Subcutaneous abdominal adipose tissue (tissue), 5 donors: ENCODE results near the gene PLCB2.

Experiments used
- H3K27ac ChIP-seq: one replicate; pipeline ENCODE4 v1.7.0; 2013; ENCODE audit warnings: low read depth, mild to moderate bottlenecking, inconsistent platforms, low read length, moderate library complexity
- H3K27me3 ChIP-seq, 5 donors: one replicate each; pipeline ENCODE4 v1.7.0; 2013; ENCODE audit warnings: low read length in 5 of 5, inconsistent platforms in 1 of 5; ENCODE audit not compliant: control insufficient read depth in 5 of 5, insufficient read depth in 4 of 5
- H3K36me3 ChIP-seq, 5 donors: one replicate each; pipeline ENCODE4 v1.7.0; 2013; ENCODE audit warnings: low read length in 5 of 5; ENCODE audit not compliant: control insufficient read depth in 5 of 5, insufficient read depth in 5 of 5
- H3K4me1 ChIP-seq, 5 donors: one replicate each; pipeline ENCODE4 v1.7.0; 2013; ENCODE audit warnings: low read length in 5 of 5, mild to moderate bottlenecking in 3 of 5, moderate library complexity in 1 of 5; ENCODE audit not compliant: control insufficient read depth in 5 of 5, insufficient read depth in 5 of 5
- H3K4me3 ChIP-seq, 5 donors: one replicate each; pipeline ENCODE4 v1.7.0; 2013; ENCODE audit warnings: low read length in 5 of 5, low read depth in 1 of 5
- H3K9ac ChIP-seq, 5 donors: one replicate each; pipeline ENCODE4 v1.7.0; 2013; ENCODE audit warnings: low read length in 5 of 5, mild to moderate bottlenecking in 4 of 5, moderate library complexity in 3 of 5
- H3K9me3 ChIP-seq, 5 donors: one replicate each; pipeline ENCODE4 v1.7.0; 2013; ENCODE audit warnings: low read length in 5 of 5; ENCODE audit not compliant: control insufficient read depth in 5 of 5
- donor health status: healthy.
- donor health status: healthy.
- donor health status: healthy.
- donor health status: healthy.
- donor health status: healthy.

Gene PLCB2

DNA sequence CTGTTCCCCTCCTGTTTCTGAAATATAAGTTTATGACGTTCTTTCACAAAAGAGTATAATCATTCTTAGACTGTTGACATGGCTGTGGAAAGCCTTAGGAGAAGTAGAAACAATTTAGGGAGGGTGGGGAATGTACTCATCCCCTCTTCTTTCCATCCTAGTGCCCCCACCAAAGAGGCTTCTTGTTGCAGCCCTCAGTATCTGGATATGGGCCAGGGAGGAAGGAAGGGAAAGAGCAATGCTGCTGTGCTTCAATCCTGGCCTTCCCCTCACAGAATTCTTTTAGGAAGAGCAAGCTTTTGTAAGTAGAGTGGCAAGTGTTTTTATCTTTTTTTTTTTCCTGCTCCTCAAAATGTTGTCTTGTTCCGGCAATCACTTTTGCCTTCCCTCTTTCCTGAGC lies 17.5 kb upstream of the PLCB2 start:
- no peak overlapping the region for H3K27ac ChIP-seq
- peak overlapping the region; percentile 46 to 80 (median 64) for H3K4me3 ChIP-seq
- peak overlapping the region in 2 of 5 donors; percentile 39 to 41 for H3K9ac ChIP-seq
- H3K9me3 ChIP-seq: no peaks in the 10 kb centered on the region
- no peaks in the 10 kb centered on the region for H3K27me3 ChIP-seq
- H3K36me3 ChIP-seq: no peaks in the 10 kb centered on the region
- H3K4me1 ChIP-seq: peaks cover 0 to 48% (median 24%) of the 10 kb centered on the region in 5 donors

GRCh38 chr15:40323953-40324937 lies 16.5 kb upstream of the PLCB2 start:
- Histone ChIP-seq H3K4me1 (peaks cover 0 to 45% (median 24%) of the 10 kb centered on the region in 5 donors), H3K4me3 (peak overlapping the region; percentile 46 to 80 (median 64)), H3K36me3 (no peaks in the 10 kb centered on the region), H3K9ac (peak overlapping the region; percentile 11 to 75 (median 57)), H3K27ac (no peak overlapping the region), H3K27me3 (no peaks in the 10 kb centered on the region), H3K9me3 (no peaks in the 10 kb centered on the region)

DNA sequence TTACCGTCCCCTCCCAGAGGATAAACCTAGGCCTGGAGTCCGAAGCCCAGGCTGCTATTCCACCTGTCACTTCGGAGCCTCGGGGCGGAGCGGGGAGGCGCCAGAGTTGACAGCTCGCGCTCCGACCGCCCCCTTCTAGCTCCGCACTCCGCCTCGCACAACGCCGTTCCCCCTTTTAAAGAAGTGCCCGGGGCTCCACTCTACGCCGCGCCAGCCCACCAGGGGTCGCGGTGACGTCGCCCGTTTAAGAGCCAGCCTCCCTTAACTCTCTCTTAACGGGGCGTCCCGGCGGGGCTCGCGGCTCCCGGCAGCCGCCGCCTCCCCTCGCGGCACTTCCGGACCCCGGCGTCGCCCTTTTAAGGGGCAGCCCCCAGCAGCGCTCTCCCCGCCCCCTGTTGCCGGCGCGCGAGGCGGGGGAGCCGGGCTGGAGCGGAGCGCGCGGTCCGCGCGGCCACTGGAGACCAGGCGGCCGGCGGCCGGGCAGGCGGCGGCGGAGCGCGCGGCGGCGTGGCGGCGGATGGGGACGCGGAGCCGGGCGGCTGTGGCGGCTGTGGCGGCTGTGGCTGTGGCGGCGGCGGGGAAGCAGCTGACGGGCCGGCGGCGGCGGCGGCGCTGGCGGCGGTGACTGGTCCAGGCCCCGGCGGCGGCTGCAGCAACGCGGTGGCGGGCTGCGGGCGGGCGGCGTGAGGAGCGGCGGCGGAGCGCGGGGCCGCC lies 15.7 kb upstream of the PLCB2 start, which contains the start of gene INAFM2:
Gene INAFM2 (plus strand): TSS at position 454 of the 714 bp plus-strand sequence. CDS start 364 bp downstream, outside the sequence.
- Histone ChIP-seq H3K27ac (no peak within 1 kb of the TSS), H3K9me3 (no peaks in the 10 kb centered on the region), H3K27me3 (no peaks in the 10 kb centered on the region), H3K4me3 (peak within 1 kb of the TSS in 4 of 5 donors; percentile 59 to 80 (median 68)), H3K36me3 (no peaks in the 10 kb centered on the region), H3K9ac (peak within 1 kb of the TSS in 4 of 5 donors; percentile 18 to 75 (median 64)), H3K4me1 (peaks cover 0 to 37% (median 24%) of the 10 kb centered on the region in 5 donors)

DNA sequence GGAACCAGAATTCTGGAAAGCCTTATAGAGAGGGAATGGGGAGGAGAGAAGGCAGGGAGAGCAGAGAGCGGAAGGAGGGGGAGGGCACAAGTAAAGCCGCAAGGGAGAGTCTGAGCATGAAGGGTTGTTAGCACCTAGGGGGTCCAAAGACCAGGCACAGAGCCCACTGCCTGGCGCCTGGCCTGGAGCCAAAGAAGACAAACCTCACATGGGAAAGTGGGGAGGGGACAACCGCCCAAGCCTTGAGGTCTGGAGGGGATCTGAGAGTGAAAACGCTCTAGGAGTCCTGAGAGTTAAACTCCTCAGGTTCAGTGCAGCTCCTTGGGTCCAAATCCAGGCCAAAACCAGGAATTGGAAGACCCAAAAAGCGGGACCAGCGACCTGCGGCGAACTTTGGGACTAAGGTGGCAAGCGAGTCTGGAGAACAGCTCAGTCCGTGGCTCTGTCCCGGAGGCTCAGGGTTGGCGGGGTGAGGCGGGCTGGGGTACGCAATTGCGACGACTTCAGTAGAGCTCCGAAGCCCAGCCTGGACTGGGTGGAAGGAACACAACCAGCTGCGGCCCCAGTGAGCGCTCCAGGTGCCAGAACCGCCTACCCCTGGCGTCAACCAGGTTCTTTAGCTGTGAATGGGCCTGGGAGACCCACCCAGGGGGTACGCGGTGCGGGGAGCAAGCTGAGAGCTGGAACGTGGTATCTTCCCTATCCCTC lies 14.9 kb upstream of the PLCB2 start:
- H3K4me1 ChIP-seq: peaks cover 0 to 34% (median 24%) of the 10 kb centered on the region in 5 donors
- peak overlapping the region in 2 of 5 donors; percentile 2 to 41 for H3K9ac ChIP-seq
- H3K4me3 ChIP-seq: peak overlapping the region in 4 of 5 donors; percentile 37 to 62 (median 50)
- H3K36me3 ChIP-seq: no peaks in the 10 kb centered on the region
- no peaks in the 10 kb centered on the region for H3K9me3 ChIP-seq
- no peaks in the 10 kb centered on the region for H3K27me3 ChIP-seq
- H3K27ac ChIP-seq: no peak overlapping the region

GRCh38 chr15:40320931-40321371 lies 13.2 kb upstream of the PLCB2 start:
- Histone ChIP-seq H3K27ac (no peak overlapping the region), H3K9ac (no peak overlapping the region), H3K36me3 (no peaks in the 10 kb centered on the region)

GRCh38 chr15:40320409-40320808 lies 12.7 kb upstream of the PLCB2 start:
- H3K27ac ChIP-seq: no peak overlapping the region

More at GRCh38 chr15:40320931-40321371, 13.2 kb upstream of the PLCB2 start:
- H3K4me1 ChIP-seq: peaks cover 0 to 29% (median 21%) of the 10 kb centered on the region in 5 donors
- H3K4me3 ChIP-seq: no peak overlapping the region
- H3K27me3 ChIP-seq: peaks cover 0 to 5% (median 0%) of the 10 kb centered on the region in 5 donors
- H3K9me3 ChIP-seq: no peaks in the 10 kb centered on the region

GRCh38 chr15:40317580-40317979 lies 9.8 kb upstream of the PLCB2 start:
- peaks cover under 1 to 10% (median 6%) of the 10 kb centered on the region in 5 donors for H3K27me3 ChIP-seq
- no peak overlapping the region for H3K9ac ChIP-seq
- no peaks in the 10 kb centered on the region for H3K36me3 ChIP-seq
- H3K4me3 ChIP-seq: no peak overlapping the region
- H3K27ac ChIP-seq: no peak overlapping the region
- H3K9me3 ChIP-seq: no peaks in the 10 kb centered on the region
- peaks cover 0 to 7% (median 0%) of the 10 kb centered on the region in 5 donors for H3K4me1 ChIP-seq

More at GRCh38 chr15:40320409-40320808, 12.7 kb upstream of the PLCB2 start:
- no peaks in the 10 kb centered on the region for H3K36me3 ChIP-seq
- no peak overlapping the region for H3K4me3 ChIP-seq
- H3K9ac ChIP-seq: no peak overlapping the region
- peaks cover 0 to 23% (median 17%) of the 10 kb centered on the region in 5 donors for H3K4me1 ChIP-seq
- peaks cover 0 to 9% (median 1%) of the 10 kb centered on the region in 5 donors for H3K27me3 ChIP-seq
- no peaks in the 10 kb centered on the region for H3K9me3 ChIP-seq

DNA sequence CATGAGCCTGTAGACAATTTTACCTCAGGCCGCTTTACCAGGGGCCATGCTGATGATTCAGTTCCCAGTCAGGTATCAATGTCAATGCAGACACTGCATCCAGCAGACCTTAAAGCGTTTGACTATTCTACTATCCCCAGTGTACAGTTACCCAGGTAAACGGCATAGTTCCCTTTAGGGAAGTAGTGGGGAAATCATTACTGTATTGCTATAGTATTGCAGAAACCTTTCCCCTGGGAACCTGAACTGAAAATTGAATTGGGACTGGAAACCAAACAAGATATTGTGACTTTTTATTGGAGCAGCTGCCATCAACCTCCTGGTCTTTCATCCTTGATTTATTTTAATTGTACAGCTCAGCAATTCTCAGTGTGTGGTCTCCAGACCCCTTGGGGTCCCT lies 9.2 kb upstream of the PLCB2 start:
- no peak overlapping the region for H3K4me3 ChIP-seq
- H3K27ac ChIP-seq: no peak overlapping the region
- peaks cover 0 to 6% (median 0%) of the 10 kb centered on the region in 5 donors for H3K4me1 ChIP-seq
- no peaks in the 10 kb centered on the region for H3K9me3 ChIP-seq
- H3K9ac ChIP-seq: no peak overlapping the region
- peaks cover 5 to 10% (median 6%) of the 10 kb centered on the region in 5 donors for H3K27me3 ChIP-seq
- no peaks in the 10 kb centered on the region for H3K36me3 ChIP-seq

DNA sequence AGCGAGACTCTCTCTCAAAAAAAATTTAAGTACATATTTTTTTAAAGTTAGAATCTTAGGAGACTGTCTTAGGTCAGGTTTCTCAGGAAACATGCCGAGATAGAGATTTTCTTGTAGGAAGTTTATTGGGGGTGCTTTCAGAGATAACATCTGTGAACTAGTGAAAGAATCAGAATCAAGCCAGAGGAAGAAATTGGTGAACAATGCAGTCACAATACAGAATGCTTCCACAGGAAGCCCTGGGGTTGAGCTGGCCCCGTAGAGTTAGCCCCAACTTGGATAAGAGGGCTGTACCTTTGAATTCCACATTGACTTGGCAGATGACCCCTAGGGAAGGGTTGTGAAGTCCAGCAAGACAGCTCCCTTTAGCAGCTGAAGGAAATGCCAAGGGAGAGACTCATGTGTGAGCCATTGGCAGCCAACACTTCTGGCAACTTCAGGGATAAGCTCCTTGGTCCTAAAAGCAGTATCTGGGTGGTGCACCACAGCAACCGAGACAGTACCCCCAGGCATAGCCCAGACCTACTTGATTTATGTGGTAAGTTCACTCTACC lies 7.1 kb upstream of the PLCB2 start:
- H3K4me1 ChIP-seq: peaks cover 0 to 6% (median 0%) of the 10 kb centered on the region in 5 donors
- no peaks in the 10 kb centered on the region for H3K36me3 ChIP-seq
- no peak overlapping the region for H3K9ac ChIP-seq
- H3K4me3 ChIP-seq: no peak overlapping the region
- H3K27ac ChIP-seq: no peak overlapping the region
- H3K27me3 ChIP-seq: peaks cover 6 to 14% (median 9%) of the 10 kb centered on the region in 5 donors
- no peaks in the 10 kb centered on the region for H3K9me3 ChIP-seq
